Hepatocyte (in vitro differentiated cells): ENCODE measurements around the gene PNMA1. TPM values are rescaled to one million over a fixed set of nuclear protein-coding genes. Genes with fewer than 3 reads are reported as not detected.

Source experiments
- DNase-seq: peaks from one replicate; pipeline ENCODE4 v3.0.0-alpha.2; 2016; ENCODE audit warnings: low spot score
- H2AFZ ChIP-seq: fragments of 200-600 bp; sonication (generic); 2 replicates; pipeline ENCODE4 v1.6.0; 2016; ENCODE audit warnings: antibody characterized with exemption, mild to moderate bottlenecking
- H3K27ac ChIP-seq: fragments of 200-600 bp; sonication (generic); 2 replicates; pipeline ENCODE4 v1.5.1; 2016; ENCODE audit warnings: mild to moderate bottlenecking
- H3K27me3 ChIP-seq: fragments of 200-600 bp; sonication (generic); 2 replicates; pipeline ENCODE4 v1.6.1; 2016
- H3K36me3 ChIP-seq: fragments of 200-600 bp; sonication (generic); replicated peaks from 2 replicates; pipeline ENCODE4 v1.5.1; 2016; ENCODE audit warnings: low read depth; ENCODE audit not compliant: insufficient read depth
- H3K4me1 ChIP-seq: fragments of 200-600 bp; sonication (generic); 2 replicates; pipeline ENCODE4 v1.5.1; 2016; ENCODE audit warnings: mild to moderate bottlenecking, moderate library complexity; ENCODE audit not compliant: insufficient read depth
- H3K4me2 ChIP-seq: fragments of 200-600 bp; sonication (generic); 2 replicates; pipeline ENCODE4 v1.6.0; 2016
- H3K4me3 ChIP-seq: fragments of 200-600 bp; sonication (generic); 2 replicates; pipeline ENCODE4 v1.5.1; 2016; ENCODE audit warnings: mild to moderate bottlenecking
- H3K79me2 ChIP-seq: fragments of 200-600 bp; sonication (generic); 2 replicates; pipeline ENCODE4 v1.6.0; 2017; ENCODE audit warnings: mild to moderate bottlenecking
- H3K9me2 ChIP-seq: fragments of 200-600 bp; sonication (generic); replicated peaks from 2 replicates; pipeline ENCODE4 v1.6.0; 2017; ENCODE audit warnings: mild to moderate bottlenecking; ENCODE audit not compliant: insufficient read depth
- H3K9me3 ChIP-seq: fragments of 200-600 bp; sonication (generic); 2 replicates; pipeline ENCODE4 v1.5.1; 2016; ENCODE audit warnings: low read depth, mild to moderate bottlenecking
- H4K20me1 ChIP-seq: fragments of 200-600 bp; sonication (generic); 2 replicates; pipeline ENCODE4 v1.6.0; 2016; ENCODE audit warnings: mild to moderate bottlenecking; ENCODE audit not compliant: insufficient read depth, poor library complexity, severe bottlenecking
- CTCF ChIP-seq: fragments of 200-600 bp; sonication (generic); IDR thresholded peaks from 2 replicates; pipeline ENCODE4 v1.5.1; 2016; ENCODE audit warnings: antibody characterized with exemption, mild to moderate bottlenecking; ENCODE audit not compliant: poor library complexity
- EZH2 ChIP-seq: fragments of 200-600 bp; sonication (generic); IDR thresholded peaks from 2 replicates; pipeline ENCODE4 v1.6.1; 2016; ENCODE audit warnings: antibody characterized with exemption, mild to moderate bottlenecking, borderline replicate concordance
- EZH2phosphoT487 ChIP-seq: fragments of 200-600 bp; sonication (generic); IDR thresholded peaks from one replicate; pipeline ENCODE4 v1.6.1; 2018; ENCODE audit warnings: antibody characterized with exemption, mild to moderate bottlenecking, low read depth, moderate library complexity; ENCODE audit not compliant: unreplicated experiment, severe bottlenecking
- WGBS: methylation state at CpG from one replicate; pipeline ENCODE4 v1.1.6; 2016; ENCODE audit warnings: low lambda C conversion rate; ENCODE audit errors: missing lambda C conversion rate; 5-methylcytosine and 5-hydroxymethylcytosine counted together
- polyA plus RNA-seq: library from polyadenylated mRNA; unstranded; fragments of >200 nt; fragmentation: Nextera tagmentation; extraction: Ambion mirVana; gene quantifications from 2 replicates; pipeline ENCODE4 v1.2.1, GENCODE V29; 2016
- total RNA-seq: library from RNA; depleted of rRNA; stranded (reverse); fragments of >200 nt; gene quantifications from 2 replicates; pipeline ENCODE4 v1.2.3, GENCODE V29; 2014

Gene PNMA1
- total and polyA plus RNA-seq, 2 experiments from 2014 or later: 27.3 to 45.7 TPM

GRCh38 chr14:73745571-73746519 is 31.7 kb upstream of the PNMA1 start:
- peaks cover 94% of the 10 kb centered on the region for H3K79me2 ChIP-seq
- DNase-seq: peak; percentile 13
- peak overlapping the region; percentile 94 for H3K27ac ChIP-seq

GRCh38 chr14:73744874-73745529 is 30.8 kb upstream of the PNMA1 start:
- Histone ChIP-seq H3K4me3 (no peak overlapping the region), H3K4me2 (peak overlapping the region; percentile 68)
- WGBS: 76% methylated on average over 6 of the region's 6 CpGs

More at GRCh38 chr14:73745571-73746519, 31.7 kb upstream of the PNMA1 start:
- peak overlapping the region; percentile 68 for H3K4me2 ChIP-seq
- TF ChIP-seq EZH2phosphoT487: no peak
- no peak for TF ChIP-seq CTCF
- H3K4me1 ChIP-seq: peaks cover 88% of the 10 kb centered on the region
- no peaks in the 10 kb centered on the region for H3K9me3 ChIP-seq
- no peaks in the 10 kb centered on the region for H3K27me3 ChIP-seq
- WGBS: 71% methylated on average over 7 of the region's 7 CpGs
- no peaks in the 10 kb centered on the region for H3K9me2 ChIP-seq
- no peak overlapping the region for H2AFZ ChIP-seq
- no peaks in the 10 kb centered on the region for H3K36me3 ChIP-seq
- peaks cover 100% of the 10 kb centered on the region for H4K20me1 ChIP-seq
- H3K4me3 ChIP-seq: no peak overlapping the region

GRCh38 chr14:73744175-73744867 is 30.1 kb upstream of the PNMA1 start:
- no peak overlapping the region for H2AFZ ChIP-seq

More at GRCh38 chr14:73744874-73745529, 30.8 kb upstream of the PNMA1 start:
- H3K4me1 ChIP-seq: peaks cover 87% of the 10 kb centered on the region
- H3K79me2 ChIP-seq: peaks cover 94% of the 10 kb centered on the region
- no peaks in the 10 kb centered on the region for H3K9me3 ChIP-seq
- no peaks in the 10 kb centered on the region for H3K27me3 ChIP-seq
- peaks cover 100% of the 10 kb centered on the region for H4K20me1 ChIP-seq
- peak; percentile 48 for DNase-seq
- H2AFZ ChIP-seq: no peak overlapping the region
- H3K27ac ChIP-seq: peak overlapping the region; percentile 94
- no peaks in the 10 kb centered on the region for H3K9me2 ChIP-seq
- H3K36me3 ChIP-seq: no peaks in the 10 kb centered on the region
- TF ChIP-seq CTCF: no peak
- no peak for TF ChIP-seq EZH2phosphoT487

More at GRCh38 chr14:73744175-73744867, 30.1 kb upstream of the PNMA1 start:
- Histone ChIP-seq H3K4me1 (peaks cover 84% of the 10 kb centered on the region), H3K9me3 (no peaks in the 10 kb centered on the region), H3K9me2 (no peaks in the 10 kb centered on the region), H3K4me3 (no peak overlapping the region), H3K36me3 (no peaks in the 10 kb centered on the region), H3K27me3 (no peaks in the 10 kb centered on the region), H3K27ac (peak overlapping the region; percentile 94), H4K20me1 (peaks cover 100% of the 10 kb centered on the region), H3K79me2 (peaks cover 94% of the 10 kb centered on the region), H3K4me2 (peak overlapping the region; percentile 68)
- no peak for TF ChIP-seq EZH2
- TF ChIP-seq EZH2phosphoT487: no peak
- TF ChIP-seq CTCF: no peak
- WGBS: 54% methylated on average over 7 of the region's 7 CpGs
- DNase-seq: peak; percentile 40
